K562 (cell line): ENCODE data around the gene TIGD1. TPM values are rescaled to one million over a fixed set of nuclear protein-coding genes. Genes with fewer than 3 reads are reported as not detected.
A peak's percentile ranks its signal among the peaks of the same experiment; 100 is the strongest.

Source experiments
- CBX8 ChIP-seq: fragments of 200-600 bp; sonication (generic); IDR thresholded peaks from 2 replicates; pipeline ENCODE4 v1.6.1; 2012; ENCODE audit warnings: borderline replicate concordance, mixed run types, low read depth, mild to moderate bottlenecking, moderate library complexity, mixed read lengths, low read length, control low read depth, inconsistent platforms; ENCODE audit not compliant: poor library complexity, severe bottlenecking; ENCODE audit errors: extremely low read depth
- CUX1 ChIP-seq: fragments of 200-800 bp; sonication (Bioruptor generic); IDR thresholded peaks from 2 replicates; pipeline ENCODE4 v1.6.1; 2016; ENCODE audit warnings: missing genetic modification characterization, missing compliant biosample characterization
- CXXC5 ChIP-seq: fragments of 250-450 bp; sonication (Bioruptor Pico); IDR thresholded peaks from 2 replicates; pipeline ENCODE4 v1.8.0; 2022; ENCODE audit warnings: inconsistent platforms, mild to moderate bottlenecking, moderate library complexity
- EZH2 ChIP-seq: IDR thresholded peaks from 2 replicates; pipeline ENCODE4 v1.6.1; 2012; ENCODE audit warnings: low read depth, mild to moderate bottlenecking, inconsistent platforms, low read length, borderline replicate concordance
- HDAC3 ChIP-seq: fragments of 450-650 bp; IDR thresholded peaks from 2 replicates; pipeline ENCODE4 v1.6.1; 2018; ENCODE audit warnings: borderline replicate concordance, mild to moderate bottlenecking, moderate library complexity; ENCODE audit not compliant: partially characterized antibody
- JUNB ChIP-seq: fragments of 450-650 bp; formaldehyde crosslinking; conservative IDR thresholded peaks from 2 replicates; pipeline ENCODE4 v1.4.0; 2020; ENCODE audit warnings: mild to moderate bottlenecking
- LEF1 ChIP-seq: fragments of 450-650 bp; IDR thresholded peaks from 2 replicates; pipeline ENCODE4 v1.6.1; 2016; ENCODE audit warnings: mild to moderate bottlenecking
- MLLT1 ChIP-seq, 2 experiments: fragments of 450-650 bp; IDR thresholded peaks; 2 replicates each; pipeline ENCODE4 v1.6.1; 2016
- MTA1 ChIP-seq: fragments of 450-650 bp; IDR thresholded peaks from 2 replicates; pipeline ENCODE4 v1.6.1; 2017; ENCODE audit warnings: borderline replicate concordance
- MXD1 ChIP-seq: fragments of 250-450 bp; sonication (Bioruptor Pico); IDR thresholded peaks from 2 replicates; pipeline ENCODE4 v1.8.0; 2021; ENCODE audit warnings: borderline replicate concordance, mild to moderate bottlenecking, moderate library complexity; ENCODE audit not compliant: poor library complexity, severe bottlenecking
- POLR2AphosphoS5 ChIP-seq: IDR thresholded peaks from 2 replicates; pipeline ENCODE4 v1.6.1; 2011; ENCODE audit warnings: mild to moderate bottlenecking, low read depth, low read length, moderate library complexity; ENCODE audit not compliant: control insufficient read depth, insufficient read depth
- SAP30 ChIP-seq: fragments of 200-600 bp; sonication (generic); IDR thresholded peaks from 2 replicates; pipeline ENCODE4 v1.6.1; 2012; ENCODE audit warnings: borderline replicate concordance, low read depth, mild to moderate bottlenecking, moderate library complexity, low read length, control low read depth, inconsistent platforms; ENCODE audit not compliant: insufficient read depth, poor library complexity, severe bottlenecking
- SMC3 ChIP-seq: conservative IDR thresholded peaks from 2 replicates; pipeline ENCODE4 v1.6.1; 2011; ENCODE audit warnings: low read depth, low read length, improper control_type of control experiment; ENCODE audit not compliant: insufficient read depth
- TEAD4 ChIP-seq, 2 experiments: sonication (generic) in 1 of 2; formaldehyde crosslinking in 1 of 2; IDR thresholded peaks; 2 replicates each; pipeline versions ENCODE4 v1.6.1 to v1.8.0; 2012 to 2022; ENCODE audit warnings: borderline replicate concordance in 1 of 2, inconsistent platforms in 1 of 2, low read length in 1 of 2, mild to moderate bottlenecking in 1 of 2, missing genetic modification reagents in 1 of 2
- ZBTB17 ChIP-seq: fragments of 450-650 bp; formaldehyde crosslinking; IDR thresholded peaks from 2 replicates; pipeline ENCODE4 v1.4.0; 2020; ENCODE audit warnings: mild to moderate bottlenecking
- ZNF133 ChIP-seq: fragments of 250-450 bp; sonication (Bioruptor Pico); IDR thresholded peaks from 2 replicates; pipeline ENCODE4 v1.4.0; 2020; ENCODE audit warnings: mild to moderate bottlenecking
- ZNF143 ChIP-seq: sonication (generic); formaldehyde crosslinking; IDR thresholded peaks from 2 replicates; pipeline ENCODE4 v1.9.0; 2022; ENCODE audit warnings: mild to moderate bottlenecking, missing genetic modification reagents
- ZNF511 ChIP-seq: sonication (generic); formaldehyde crosslinking; IDR thresholded peaks from 2 replicates; pipeline ENCODE4 v1.8.0; 2022; ENCODE audit warnings: mild to moderate bottlenecking, missing genetic modification reagents
- polyA plus RNA-seq, 8 experiments: library from polyadenylated mRNA; depleted of rRNA in 4 of 8; stranded (reverse) in 5 of 8; unstranded in 3 of 8; fragments of >200 nt; fragmentation: Nextera tagmentation in 2 of 8; fragmentation: Illumina TruSeq in 1 of 8; extraction: Ambion mirVana in 2 of 8; extraction: Trizol in 1 of 8; gene quantifications; 2 replicates each; pipeline versions ENCODE4 v1.2.1 to v1.2.3, GENCODE V29; 2011 to 2014; ENCODE audit warnings: inconsistent platforms in 1 of 8, missing spikeins in 1 of 8
- total RNA-seq, 7 experiments: library from RNA; depleted of rRNA in 6 of 7; stranded (reverse); fragments of >200 nt in 6 of 7; fragmentation: Illumina TruSeq in 2 of 7; extraction: Trizol in 2 of 7; gene quantifications; 2 replicates each; pipeline versions ENCODE4 v1.2.1 to v1.2.3, GENCODE V29; 2011 to 2021; ENCODE audit warnings: low replicate concordance in 1 of 7

The TIGD1 gene
- total and polyA plus RNA-seq, 9 of the 15 experiments (the other 6 are each of a cell fraction or from before 2014, with no cell fraction given): 2.0 to 10.1 (median 6.6) TPM

GRCh38 chr2:232550354-232551249, at the start of gene TIGD1, which contains the start of gene EIF4E2 (continued):
- TF ChIP-seq CUX1 (CRISPR knock-in tag) (0 out of 2 replicates have a peak, but pooled peaks have one; percentile 34), POLR2AphosphoS5 (peak; percentile 71), EZH2 (no peak), HDAC3 (no peak), MTA1 (peak; percentile 77), TEAD4 (IDR thresholded peaks at IDR 0.05; ENCODE audit: low read length) (peak; percentile 36; the same call in 1 of the 2 replicates), TEAD4 (CRISPR knock-in tag; IDR thresholded peaks at IDR 0.05; ENCODE audit: borderline replicate concordance) (no peak), MLLT1 (IDR thresholded peaks at IDR 0.05) (no peak), MXD1 (CRISPR knock-in tag) (no peak), ZNF511 (CRISPR knock-in tag) (no peak), CXXC5 (CRISPR knock-in tag) (peak; percentile 89), JUNB (CRISPR knock-in tag) (no peak), ZNF143 (CRISPR knock-in tag) (no peak), ZBTB17 (CRISPR knock-in tag) (no peak), SAP30 (peak; percentile 47), CBX8 (no peak), LEF1 (no peak; the same call in 1 of the 2 replicates), ZNF133 (CRISPR knock-in tag) (no peak), SMC3 (no peak)
